Endothelial cell of umbilical vein (primary cell): ENCODE results near the gene CALY.

Source experiments
- CTCF ChIP-seq, 2 donors: IDR thresholded peaks; 1 replicate in 1 of 2; 2 replicates in 1 of 2; pipeline ENCODE4 v1.5.1; 2011; ENCODE audit warnings: low read length in 2 of 2, mild to moderate bottlenecking in 2 of 2, moderate library complexity in 2 of 2, control low read depth in 1 of 2, inconsistent platforms in 1 of 2, low read depth in 1 of 2; ENCODE audit not compliant: insufficient read depth in 1 of 2; ENCODE audit errors: extremely low read depth in 1 of 2
- MAX ChIP-seq: IDR thresholded peaks from 2 replicates; pipeline ENCODE4 v1.6.1; 2011; ENCODE audit not compliant: insufficient read depth, insufficient read length
- MYC ChIP-seq: IDR thresholded peaks from one replicate; pipeline ENCODE4 v1.6.1; 2011; ENCODE audit warnings: mild to moderate bottlenecking, low read depth, low read length
- POLR2AphosphoS5 ChIP-seq: IDR thresholded peaks from 2 replicates; pipeline ENCODE4 v1.6.1; 2012; ENCODE audit warnings: low read depth, mild to moderate bottlenecking, control low read depth, low read length, moderate library complexity; ENCODE audit not compliant: insufficient read depth

- TF ChIP-seq CTCF (IDR thresholded peaks at IDR 0.05; ENCODE audit: extremely low read depth in 1 of 2, insufficient read depth in 1 of 2, low read depth in 1 of 2, low read length in 2 of 2) (no peak), MYC (no peak), POLR2AphosphoS5 (no peak), MAX (no peak)
These were observed 61.0 kb downstream of the CALY start for GRCh38 chr10:133275684-133276092.
